PC-3 (cell line): ENCODE data around the gene TIMM44.

Experiments
- CTCF ChIP-seq: fragments of 300-600 bp; sonication (generic); conservative IDR thresholded peaks from 2 replicates; pipeline ENCODE4 v1.5.1; 2017; ENCODE audit warnings: antibody characterized with exemption, low read depth, mild to moderate bottlenecking, low read length
- EZH2phosphoT487 ChIP-seq: fragments of 300-600 bp; sonication (generic); IDR thresholded peaks from 2 replicates; pipeline ENCODE4 v1.6.1; 2018; ENCODE audit warnings: mild to moderate bottlenecking, antibody characterized with exemption, low read length, borderline replicate concordance

GRCh38 chr19:7941895-7942596 is 1.4 kb downstream of the TIMM44 start:
- no peak for TF ChIP-seq CTCF
- TF ChIP-seq EZH2phosphoT487 = no peak
